RWPE2 (cell line): ENCODE results near the gene P2RX6.

Experiments
- ATAC-seq: fragments of 200-7000 bp; cut with Tn5 transposase; 3 replicates; pipeline ENCODE4 v1.9.1; 2021; ENCODE audit warnings: low read depth
- DNase-seq: peaks from one replicate; pipeline ENCODE4 v3.0.0-alpha.2; 2020; ENCODE audit warnings: low spot score
- H3K27ac ChIP-seq: fragments of 450-650 bp; 2 replicates; pipeline ENCODE4 v1.5.1; 2017; ENCODE audit warnings: mild to moderate bottlenecking; ENCODE audit not compliant: poor library complexity, severe bottlenecking
- H3K27me3 ChIP-seq: fragments of 250-450 bp; sonication (Bioruptor Pico); 2 replicates; pipeline ENCODE4 v1.5.1; 2021; ENCODE audit warnings: mild to moderate bottlenecking, moderate library complexity; ENCODE audit not compliant: insufficient read depth, poor library complexity, severe bottlenecking
- H3K36me3 ChIP-seq: fragments of 250-450 bp; sonication (Bioruptor Pico); 2 replicates; pipeline ENCODE4 v1.5.1; 2020; ENCODE audit warnings: low read depth, mild to moderate bottlenecking, moderate library complexity
- H3K4me1 ChIP-seq: fragments of 250-450 bp; sonication (Bioruptor Pico); 2 replicates; pipeline ENCODE4 v1.5.1; 2021; ENCODE audit warnings: mild to moderate bottlenecking, moderate library complexity; ENCODE audit not compliant: insufficient read depth, poor library complexity, severe bottlenecking
- H3K4me3 ChIP-seq: fragments of 250-450 bp; sonication (Bioruptor Pico); 2 replicates; pipeline ENCODE4 v1.5.1; 2021; ENCODE audit warnings: mild to moderate bottlenecking, moderate library complexity; ENCODE audit not compliant: severe bottlenecking
- H3K9me3 ChIP-seq: fragments of 250-450 bp; sonication (Bioruptor Pico); 2 replicates; pipeline ENCODE4 v1.5.1; 2021; ENCODE audit warnings: mild to moderate bottlenecking, moderate library complexity; ENCODE audit not compliant: severe bottlenecking
- CTCF ChIP-seq: fragments of 450-650 bp; IDR thresholded peaks from one replicate; pipeline ENCODE4 v1.5.1; 2017; ENCODE audit warnings: mild to moderate bottlenecking, moderate library complexity; ENCODE audit not compliant: poor library complexity, severe bottlenecking

P2RX6 gene

GRCh38 chr22:21051145-21051830 is 36.3 kb downstream of the P2RX6 start:
- TF ChIP-seq CTCF: no peak
- ATAC-seq (no peak), DNase-seq (no peak)
- H3K36me3 ChIP-seq: no peaks in the 10 kb centered on the region
- H3K27me3 ChIP-seq: no peaks in the 10 kb centered on the region
- H3K4me3 ChIP-seq: no peak overlapping the region
- peaks cover 3% of the 10 kb centered on the region for H3K9me3 ChIP-seq
- H3K4me1 ChIP-seq: no peaks in the 10 kb centered on the region
- no peak overlapping the region for H3K27ac ChIP-seq

GRCh38 chr22:21051831-21052400 is 37.0 kb downstream of the P2RX6 start:
- H3K9me3 ChIP-seq: peaks cover 4% of the 10 kb centered on the region
- H3K36me3 ChIP-seq: no peaks in the 10 kb centered on the region
- ATAC-seq (no peak), DNase-seq (no peak)
- no peak for TF ChIP-seq CTCF
- H3K4me3 ChIP-seq: no peak overlapping the region
- H3K27me3 ChIP-seq: no peaks in the 10 kb centered on the region
- H3K27ac ChIP-seq: no peak overlapping the region
- peaks cover 4% of the 10 kb centered on the region for H3K4me1 ChIP-seq

- H3K27ac ChIP-seq: no peak overlapping the region
- DNase-seq (no peak), ATAC-seq (no peak)
- no peak overlapping the region for H3K4me3 ChIP-seq
- no peaks in the 10 kb centered on the region for H3K36me3 ChIP-seq
- peaks cover 7% of the 10 kb centered on the region for H3K9me3 ChIP-seq
- H3K27me3 ChIP-seq: no peaks in the 10 kb centered on the region
- H3K4me1 ChIP-seq: peaks cover 5% of the 10 kb centered on the region
- no peak for TF ChIP-seq CTCF
These were observed 37.9 kb downstream of the P2RX6 start for GRCh38 chr22:21052715-21053459.

- Histone ChIP-seq H3K4me3 (no peak overlapping the region), H3K9me3 (peaks cover 7% of the 10 kb centered on the region), H3K36me3 (no peaks in the 10 kb centered on the region), H3K4me1 (peaks cover 5% of the 10 kb centered on the region), H3K27ac (no peak overlapping the region), H3K27me3 (no peaks in the 10 kb centered on the region)
- DNase-seq (no peak), ATAC-seq (no peak)
- TF ChIP-seq CTCF: no peak
These were observed 39.2 kb downstream of the P2RX6 start for GRCh38 chr22:21054046-21054713.
